T-cell (primary cell): ENCODE results near the gene TRUB1. TPM values are rescaled to one million over a fixed set of nuclear protein-coding genes. Genes with fewer than 3 reads are reported as not detected.

Source experiments
- ATAC-seq, 4 experiments: fragments of 200-7000 bp in 3 of 4; fragments of 150-1000 bp in 1 of 4; cut with Tn5 transposase; replicated peaks in 1 of 4; 1 replicate in 3 of 4; 2 replicates in 1 of 4; pipeline ENCODE4 v1.10.0; 2021; ENCODE audit warnings: moderate library complexity in 3 of 4, mild to moderate bottlenecking in 2 of 4, moderate number of reproducible peaks in 1 of 4
- CTCF ChIA-PET, 2 donors: fragments of 300-600 bp; sonication (Branson Sonifier 250); formaldehyde crosslinking; loops; one replicate each; lab custom pipeline; 2022; ENCODE audit warnings: antibody characterized with exemption in 2 of 2; lab: Charles Lee
- POLR2A ChIA-PET, 2 donors: fragments of 300-600 bp; sonication (Branson Sonifier 250); formaldehyde crosslinking; loops; one replicate each; lab custom pipeline; 2022; ENCODE audit warnings: antibody characterized with exemption in 2 of 2; lab: Charles Lee
- DNase-seq, 35 experiments: peaks; one replicate each; pipeline versions ENCODE4 v3.0.0 to v3.0.0-alpha.2; 2013 to 2023
- H3K27ac ChIP-seq: one replicate; pipeline ENCODE4 v1.5.1; 2013; ENCODE audit warnings: low read length
- H3K27me3 ChIP-seq, 2 experiments: replicated peaks in 1 of 2; 1 replicate in 1 of 2; 2 replicates in 1 of 2; pipeline versions ENCODE4 v1.6.1 to v1.7.0; 2013; ENCODE audit warnings: low read length in 1 of 2, mixed read lengths in 1 of 2; ENCODE audit not compliant: control insufficient read depth in 2 of 2, insufficient read depth in 2 of 2; ENCODE audit errors: extremely low read depth in 1 of 2
- H3K36me3 ChIP-seq, 2 donors: 1 replicate in 1 of 2; 2 replicates in 1 of 2; pipeline versions ENCODE4 v1.6.1 to v1.7.0; 2013; ENCODE audit warnings: low read length in 1 of 2; ENCODE audit not compliant: control insufficient read depth in 2 of 2, insufficient read depth in 1 of 2; ENCODE audit errors: extremely low read depth in 1 of 2
- H3K4me1 ChIP-seq, 2 experiments: 1 replicate in 1 of 2; 2 replicates in 1 of 2; pipeline versions ENCODE4 v1.6.1 to v1.7.0; 2013; ENCODE audit warnings: low read length in 2 of 2, mixed read lengths in 1 of 2; ENCODE audit not compliant: insufficient read depth in 2 of 2, control insufficient read depth in 1 of 2; ENCODE audit errors: extremely low read depth in 1 of 2
- H3K4me3 ChIP-seq, 2 donors: 1 replicate in 1 of 2; 2 replicates in 1 of 2; pipeline versions ENCODE4 v1.5.1 to v1.7.0; 2013; ENCODE audit warnings: mild to moderate bottlenecking in 2 of 2, low read length in 1 of 2, moderate library complexity in 1 of 2; ENCODE audit not compliant: control insufficient read depth in 1 of 2; ENCODE audit errors: extremely low read depth in 1 of 2
- H3K9me3 ChIP-seq: 2 replicates; pipeline ENCODE4 v1.7.0; 2013
- H3K27ac Mint-ChIP-seq, 2 donors: one replicate each; pipeline ENCODE4 v1.8.0; 2020 to 2021; ENCODE audit warnings: mild to moderate bottlenecking in 2 of 2, mixed read lengths in 2 of 2
- H3K27me3 Mint-ChIP-seq, 2 donors: one replicate each; pipeline ENCODE4 v1.8.0; 2021 to 2022; ENCODE audit warnings: mixed read lengths in 2 of 2
- H3K36me3 Mint-ChIP-seq: one replicate; pipeline ENCODE4 v1.8.0; 2021; ENCODE audit warnings: mixed read lengths
- H3K4me1 Mint-ChIP-seq, 3 donors: one replicate each; pipeline ENCODE4 v1.8.0; 2020 to 2022; ENCODE audit warnings: mixed read lengths in 3 of 3, mild to moderate bottlenecking in 1 of 3
- H3K4me3 Mint-ChIP-seq, 3 donors: one replicate each; pipeline ENCODE4 v1.8.0; 2020 to 2022; ENCODE audit warnings: mild to moderate bottlenecking in 3 of 3, mixed read lengths in 3 of 3, moderate library complexity in 3 of 3
- H3K9me3 Mint-ChIP-seq, 3 donors: one replicate each; pipeline ENCODE4 v1.8.0; 2020 to 2022; ENCODE audit warnings: mixed read lengths in 3 of 3
- WGBS: methylation state at CpG from one replicate; pipeline ENCODE4 v1.1.5; 2013; ENCODE audit warnings: missing lambda C conversion rate; ENCODE audit not compliant: insufficient coverage; 5-methylcytosine and 5-hydroxymethylcytosine counted together
- total RNA-seq, 35 experiments: library from RNA in 6 of 35; stranded (reverse) in 6 of 35; fragments of 120-200 nt in 1 of 35; gene quantifications; one replicate each; pipeline versions ENCODE4 v1.2.1 to v1.2.4 and lab custom pipeline; 2013 to 2026

TRUB1 gene
- total RNA-seq, 5 donors from 2014 or later (not counting 1 experiment from before 2014, with no cell fraction given) = 8.8 to 17.0 (median 11.0) TPM

GRCh38 chr10:114992189-114992775 lies 54.3 kb downstream of the TRUB1 start:
- H3K9me3 Mint-ChIP-seq = peaks cover 0 to 1% (median under 1%) of the 10 kb centered on the region in 3 donors
- peaks cover 0 to 3% of the 10 kb centered on the region in 2 donors for H3K36me3 ChIP-seq
- H3K27me3 Mint-ChIP-seq = no peaks in the 10 kb centered on the region

GRCh38 chr10:114995468-114996247 lies 57.7 kb downstream of the TRUB1 start:
- H3K4me3 Mint-ChIP-seq = no peak overlapping the region
- no peaks in the 10 kb centered on the region for H3K27me3 ChIP-seq

More at GRCh38 chr10:114992189-114992775, 54.3 kb downstream of the TRUB1 start:
- 91% methylated on average over 9 of the region's 9 CpGs for WGBS
- no peaks in the 10 kb centered on the region for H3K4me1 ChIP-seq
- no peak for DNase-seq
- no peak for ATAC-seq
- no peak overlapping the region for H3K4me3 ChIP-seq
- H3K9me3 ChIP-seq = no peaks in the 10 kb centered on the region
- peaks cover 41% of the 10 kb centered on the region for H3K36me3 Mint-ChIP-seq
- no peaks in the 10 kb centered on the region for H3K27me3 ChIP-seq
- ChIA-PET POLR2A (no interaction called here), CTCF (interaction anchor here in 1 of 2 donors (0.7 kb wide), 2 partner anchors 21 to 35 kb away, joined by 3 to 5 read pairs; no protein-coding TSS in a partner anchor)
- no peak overlapping the region for H3K27ac Mint-ChIP-seq
- H3K27ac ChIP-seq = no peak overlapping the region
- no peaks in the 10 kb centered on the region for H3K4me1 Mint-ChIP-seq
- H3K4me3 Mint-ChIP-seq = no peak overlapping the region

GRCh38 chr10:114996542-114996941 lies 58.5 kb downstream of the TRUB1 start:
- H3K4me3 Mint-ChIP-seq = no peak overlapping the region
- no peak for DNase-seq
- CTCF ChIA-PET = interaction anchor here in 1 of 2 donors (0.5 kb wide), 1 partner anchor 1236 kb away, joined by 5 read pairs; no protein-coding TSS in a partner anchor

More at GRCh38 chr10:114995468-114996247, 57.7 kb downstream of the TRUB1 start:
- no peak for DNase-seq
- Histone ChIP-seq H3K9me3 (no peaks in the 10 kb centered on the region), H3K36me3 (peaks cover 0 to 3% of the 10 kb centered on the region in 2 donors), H3K4me3 (no peak overlapping the region), H3K27ac (no peak overlapping the region), H3K4me1 (no peaks in the 10 kb centered on the region)
- Mint-ChIP-seq H3K27ac (no peak overlapping the region), H3K36me3 (peaks cover 24% of the 10 kb centered on the region), H3K4me1 (no peaks in the 10 kb centered on the region), H3K27me3 (no peaks in the 10 kb centered on the region), H3K9me3 (no peaks in the 10 kb centered on the region)
- ATAC-seq = no peak
- POLR2A ChIA-PET = interaction anchor here in 1 of 2 donors (0.6 kb wide), 1 partner anchor 15 kb away, joined by 4 read pairs; no protein-coding TSS in a partner anchor
- CTCF ChIA-PET = no interaction called here
- WGBS = 75% methylated on average over 2 of the region's 6 CpGs

GRCh38 chr10:114998993-114999392 lies 61.0 kb downstream of the TRUB1 start:
- POLR2A ChIA-PET = no interaction called here
- Mint-ChIP-seq H3K27ac (no peak overlapping the region), H3K36me3 (peaks cover 17% of the 10 kb centered on the region), H3K27me3 (peaks cover 3 to 6% of the 10 kb centered on the region in 2 donors), H3K9me3 (no peaks in the 10 kb centered on the region), H3K4me3 (no peak overlapping the region), H3K4me1 (no peaks in the 10 kb centered on the region)
- DNase-seq = no peak
- CTCF ChIA-PET = no interaction called here
- Histone ChIP-seq H3K27ac (no peak overlapping the region), H3K4me1 (no peaks in the 10 kb centered on the region), H3K4me3 (no peak overlapping the region), H3K9me3 (no peaks in the 10 kb centered on the region), H3K27me3 (peaks cover 0 to 6% of the 10 kb centered on the region in 2 experiments), H3K36me3 (peaks cover 0 to 3% of the 10 kb centered on the region in 2 donors)
- no peak for ATAC-seq
- 98% methylated on average over 7 of the region's 7 CpGs for WGBS

More at GRCh38 chr10:114996542-114996941, 58.5 kb downstream of the TRUB1 start:
- H3K27me3 ChIP-seq = peaks cover 0 to 2% of the 10 kb centered on the region in 2 experiments
- H3K9me3 ChIP-seq = no peaks in the 10 kb centered on the region
- Mint-ChIP-seq H3K27me3 (no peaks in the 10 kb centered on the region), H3K27ac (no peak overlapping the region), H3K4me1 (no peaks in the 10 kb centered on the region), H3K36me3 (peaks cover 18% of the 10 kb centered on the region), H3K9me3 (no peaks in the 10 kb centered on the region)
- no peaks in the 10 kb centered on the region for H3K4me1 ChIP-seq
- no CpG with 5 or more reads among the region's 4 CpGs for WGBS
- no peak for ATAC-seq
- POLR2A ChIA-PET = no interaction called here
- no peak overlapping the region for H3K27ac ChIP-seq
- H3K36me3 ChIP-seq = peaks cover 0 to 3% of the 10 kb centered on the region in 2 donors
- no peak overlapping the region for H3K4me3 ChIP-seq

- H3K4me1 Mint-ChIP-seq = no peaks in the 10 kb centered on the region
- no peak overlapping the region for H3K27ac Mint-ChIP-seq
- Histone ChIP-seq H3K9me3 (no peaks in the 10 kb centered on the region), H3K4me3 (no peak overlapping the region), H3K4me1 (no peaks in the 10 kb centered on the region), H3K36me3 (no peaks in the 10 kb centered on the region), H3K27ac (no peak overlapping the region), H3K27me3 (peaks cover 0 to 10% of the 10 kb centered on the region in 2 experiments)
- peaks cover 7 to 15% of the 10 kb centered on the region in 2 donors for H3K27me3 Mint-ChIP-seq
- POLR2A ChIA-PET = no interaction called here
- no peaks in the 10 kb centered on the region for H3K9me3 Mint-ChIP-seq
- CTCF ChIA-PET = no interaction called here
- ATAC-seq = no peak
- DNase-seq = no peak
- peaks cover 8% of the 10 kb centered on the region for H3K36me3 Mint-ChIP-seq
- no peak overlapping the region for H3K4me3 Mint-ChIP-seq
- 71% methylated on average over 13 of the region's 13 CpGs for WGBS
Measured at GRCh38 chr10:115001506-115002381, 63.7 kb downstream of the TRUB1 start.

GRCh38 chr10:115003396-115003795 lies 65.4 kb downstream of the TRUB1 start:
- Histone ChIP-seq H3K36me3 (no peaks in the 10 kb centered on the region), H3K4me1 (no peaks in the 10 kb centered on the region), H3K9me3 (no peaks in the 10 kb centered on the region), H3K27ac (no peak overlapping the region), H3K4me3 (no peak overlapping the region), H3K27me3 (peaks cover 0 to 10% of the 10 kb centered on the region in 2 experiments)
- WGBS = 100% methylated on average over 1 of the region's 2 CpGs
- ChIA-PET CTCF (no interaction called here), POLR2A (no interaction called here)
- H3K4me3 Mint-ChIP-seq = no peak overlapping the region
- no peak for DNase-seq
- no peaks in the 10 kb centered on the region for H3K9me3 Mint-ChIP-seq
- H3K27ac Mint-ChIP-seq = no peak overlapping the region
- peaks cover 7 to 15% of the 10 kb centered on the region in 2 donors for H3K27me3 Mint-ChIP-seq
- H3K4me1 Mint-ChIP-seq = no peaks in the 10 kb centered on the region
- ATAC-seq = no peak
- H3K36me3 Mint-ChIP-seq = peaks cover 8% of the 10 kb centered on the region
